HEK293 (cell line): ENCODE data around the gene DMD.

Experiments
- SCRT2 ChIP-seq: fragments of 450-650 bp; formaldehyde crosslinking; IDR thresholded peaks from 2 replicates; pipeline ENCODE4 v1.5.1; 2016; ENCODE audit warnings: missing biosample characterization, missing genetic modification characterization
- ZNF311 ChIP-seq: fragments of 450-650 bp; formaldehyde crosslinking; IDR thresholded peaks from 2 replicates; pipeline ENCODE4 v1.5.1; 2017; ENCODE audit warnings: missing biosample characterization, missing genetic modification characterization, borderline replicate concordance
- TF ChIP-seq, protein P1 (sequence below): fragments of 450-650 bp; formaldehyde crosslinking; IDR thresholded peaks from 2 replicates; pipeline ENCODE4 v1.5.1; 2016; ENCODE audit warnings: missing biosample characterization, missing genetic modification characterization
- TF ChIP-seq, protein P2 (sequence below): fragments of 450-650 bp; formaldehyde crosslinking; IDR thresholded peaks from 2 replicates; pipeline ENCODE4 v1.5.1; 2016; ENCODE audit warnings: missing biosample characterization, missing genetic modification characterization

DNA sequence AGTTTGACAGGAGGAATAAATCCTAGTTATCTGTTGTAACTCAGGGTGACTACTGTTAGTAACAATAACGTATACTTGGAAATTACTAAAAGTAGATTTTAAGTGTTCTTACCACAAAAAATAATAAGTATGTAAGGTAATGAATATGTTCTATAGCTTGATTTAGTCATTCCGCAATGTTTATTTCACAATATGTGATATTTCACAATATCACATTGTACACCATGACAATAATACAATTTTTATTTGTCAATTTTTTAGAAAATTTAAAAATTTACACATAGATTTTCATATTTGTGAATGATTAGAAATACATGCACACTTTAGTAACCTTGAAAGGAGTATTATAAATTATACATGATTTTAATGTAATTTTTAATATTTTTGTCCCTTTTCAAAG lies 1326.8 kb downstream of the DMD start:
- TF ChIP-seq, protein P1, sequence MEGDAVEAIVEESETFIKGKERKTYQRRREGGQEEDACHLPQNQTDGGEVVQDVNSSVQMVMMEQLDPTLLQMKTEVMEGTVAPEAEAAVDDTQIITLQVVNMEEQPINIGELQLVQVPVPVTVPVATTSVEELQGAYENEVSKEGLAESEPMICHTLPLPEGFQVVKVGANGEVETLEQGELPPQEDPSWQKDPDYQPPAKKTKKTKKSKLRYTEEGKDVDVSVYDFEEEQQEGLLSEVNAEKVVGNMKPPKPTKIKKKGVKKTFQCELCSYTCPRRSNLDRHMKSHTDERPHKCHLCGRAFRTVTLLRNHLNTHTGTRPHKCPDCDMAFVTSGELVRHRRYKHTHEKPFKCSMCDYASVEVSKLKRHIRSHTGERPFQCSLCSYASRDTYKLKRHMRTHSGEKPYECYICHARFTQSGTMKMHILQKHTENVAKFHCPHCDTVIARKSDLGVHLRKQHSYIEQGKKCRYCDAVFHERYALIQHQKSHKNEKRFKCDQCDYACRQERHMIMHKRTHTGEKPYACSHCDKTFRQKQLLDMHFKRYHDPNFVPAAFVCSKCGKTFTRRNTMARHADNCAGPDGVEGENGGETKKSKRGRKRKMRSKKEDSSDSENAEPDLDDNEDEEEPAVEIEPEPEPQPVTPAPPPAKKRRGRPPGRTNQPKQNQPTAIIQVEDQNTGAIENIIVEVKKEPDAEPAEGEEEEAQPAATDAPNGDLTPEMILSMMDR (tag by site-specific recombination) = no peak
- TF ChIP-seq SCRT2 (tag by site-specific recombination) (no peak), ZNF311 (tag by site-specific recombination) (no peak)
- TF ChIP-seq, protein P2, sequence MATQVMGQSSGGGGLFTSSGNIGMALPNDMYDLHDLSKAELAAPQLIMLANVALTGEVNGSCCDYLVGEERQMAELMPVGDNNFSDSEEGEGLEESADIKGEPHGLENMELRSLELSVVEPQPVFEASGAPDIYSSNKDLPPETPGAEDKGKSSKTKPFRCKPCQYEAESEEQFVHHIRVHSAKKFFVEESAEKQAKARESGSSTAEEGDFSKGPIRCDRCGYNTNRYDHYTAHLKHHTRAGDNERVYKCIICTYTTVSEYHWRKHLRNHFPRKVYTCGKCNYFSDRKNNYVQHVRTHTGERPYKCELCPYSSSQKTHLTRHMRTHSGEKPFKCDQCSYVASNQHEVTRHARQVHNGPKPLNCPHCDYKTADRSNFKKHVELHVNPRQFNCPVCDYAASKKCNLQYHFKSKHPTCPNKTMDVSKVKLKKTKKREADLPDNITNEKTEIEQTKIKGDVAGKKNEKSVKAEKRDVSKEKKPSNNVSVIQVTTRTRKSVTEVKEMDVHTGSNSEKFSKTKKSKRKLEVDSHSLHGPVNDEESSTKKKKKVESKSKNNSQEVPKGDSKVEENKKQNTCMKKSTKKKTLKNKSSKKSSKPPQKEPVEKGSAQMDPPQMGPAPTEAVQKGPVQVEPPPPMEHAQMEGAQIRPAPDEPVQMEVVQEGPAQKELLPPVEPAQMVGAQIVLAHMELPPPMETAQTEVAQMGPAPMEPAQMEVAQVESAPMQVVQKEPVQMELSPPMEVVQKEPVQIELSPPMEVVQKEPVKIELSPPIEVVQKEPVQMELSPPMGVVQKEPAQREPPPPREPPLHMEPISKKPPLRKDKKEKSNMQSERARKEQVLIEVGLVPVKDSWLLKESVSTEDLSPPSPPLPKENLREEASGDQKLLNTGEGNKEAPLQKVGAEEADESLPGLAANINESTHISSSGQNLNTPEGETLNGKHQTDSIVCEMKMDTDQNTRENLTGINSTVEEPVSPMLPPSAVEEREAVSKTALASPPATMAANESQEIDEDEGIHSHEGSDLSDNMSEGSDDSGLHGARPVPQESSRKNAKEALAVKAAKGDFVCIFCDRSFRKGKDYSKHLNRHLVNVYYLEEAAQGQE (tag by site-specific recombination) = no peak
